Germinal center (tissue), 1 donor: ENCODE data around the gene PUM2.

Experiments
- DNase-seq: peaks from one replicate; pipeline ENCODE4 v3.0.0; 2012; ENCODE audit warnings: mixed read lengths, low spot score

The PUM2 gene

GRCh38 chr2:20217041-20217970, 133.3 kb downstream of the PUM2 start:
- DNase-seq, result no peak

- no peak for DNase-seq
These were observed 134.3 kb downstream of the PUM2 start for GRCh38 chr2:20216130-20217025.

- DNase-seq, result no peak
These were observed 135.2 kb downstream of the PUM2 start for GRCh38 chr2:20215183-20216040.

DNA sequence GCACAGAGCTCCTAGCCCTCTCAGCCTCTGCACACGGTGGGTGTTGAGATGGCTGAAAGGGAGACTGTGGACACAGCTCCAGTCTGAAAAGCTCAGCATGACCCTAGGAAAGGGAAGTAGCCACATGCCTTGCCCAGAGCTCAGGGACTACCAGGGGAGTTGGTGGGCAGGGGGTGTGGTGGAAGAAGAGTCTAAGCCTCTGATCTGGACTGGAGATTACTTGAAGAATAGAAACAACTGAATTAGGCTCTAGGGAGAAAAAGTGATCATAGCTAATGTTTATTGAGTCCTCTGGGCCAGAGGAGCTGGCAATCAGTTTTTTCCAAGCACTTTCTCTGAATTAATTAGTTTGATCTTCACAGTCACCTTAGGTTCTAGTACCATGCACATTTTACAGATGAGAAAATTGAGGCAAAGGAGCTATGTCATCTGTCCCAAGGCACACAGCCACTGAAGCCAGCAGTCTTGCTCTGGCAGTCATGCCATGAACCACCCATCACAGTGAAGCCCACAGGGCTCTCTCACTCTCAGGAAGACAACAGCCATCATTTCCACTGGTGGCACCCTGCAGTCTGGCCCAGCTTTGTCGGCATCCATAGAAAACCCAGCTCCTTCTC, 136.0 kb downstream of the PUM2 start:
- no peak for DNase-seq

DNA sequence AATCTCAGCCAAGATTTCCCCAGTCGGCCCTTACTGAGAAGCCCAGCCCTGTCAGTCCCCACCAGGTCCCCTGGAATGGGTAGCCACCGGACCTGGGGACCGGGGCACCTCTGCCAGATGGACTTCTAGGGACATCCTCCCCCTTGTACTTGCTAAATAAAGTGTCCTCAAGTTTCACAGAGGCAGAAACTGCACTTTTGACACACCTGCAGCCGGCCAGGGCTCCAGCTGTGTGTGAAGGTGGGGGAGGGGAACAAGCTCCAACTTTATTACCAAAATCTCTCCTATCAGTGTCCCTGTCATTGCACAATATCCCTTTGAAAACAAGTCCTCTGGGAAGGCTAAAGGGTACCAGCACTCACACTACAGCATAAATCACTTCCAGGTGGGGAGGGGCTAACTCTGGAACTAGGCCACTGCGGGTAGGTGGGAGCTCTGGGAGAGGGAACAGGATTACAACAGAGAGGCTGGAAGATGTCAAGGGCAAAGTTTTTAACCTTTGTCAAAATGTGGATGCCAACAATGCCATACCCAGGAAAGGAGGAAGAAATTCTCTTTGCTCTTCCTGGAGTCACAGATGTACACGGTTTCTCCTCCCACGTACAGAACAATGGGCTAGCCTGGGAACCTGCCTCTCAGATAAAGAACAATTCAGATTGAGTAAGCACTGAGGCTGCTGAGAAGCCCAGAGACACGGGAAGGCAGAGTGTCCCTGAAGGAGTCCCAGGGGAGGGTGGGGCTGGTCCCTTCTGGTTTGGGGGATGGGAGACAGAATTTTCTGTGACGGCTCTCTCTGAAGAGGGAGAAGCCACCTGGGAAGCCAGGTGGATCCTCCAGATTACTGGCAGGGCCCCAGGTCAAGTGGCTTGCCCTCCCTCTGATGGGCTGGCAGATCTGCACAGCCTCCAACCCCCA, 136.7 kb downstream of the PUM2 start:
- no peak for DNase-seq

GRCh38 chr2:20212871-20213503, 137.7 kb downstream of the PUM2 start:
- no peak for DNase-seq

- no peak for DNase-seq
These were observed 138.2 kb downstream of the PUM2 start for GRCh38 chr2:20212459-20212870.

DNA sequence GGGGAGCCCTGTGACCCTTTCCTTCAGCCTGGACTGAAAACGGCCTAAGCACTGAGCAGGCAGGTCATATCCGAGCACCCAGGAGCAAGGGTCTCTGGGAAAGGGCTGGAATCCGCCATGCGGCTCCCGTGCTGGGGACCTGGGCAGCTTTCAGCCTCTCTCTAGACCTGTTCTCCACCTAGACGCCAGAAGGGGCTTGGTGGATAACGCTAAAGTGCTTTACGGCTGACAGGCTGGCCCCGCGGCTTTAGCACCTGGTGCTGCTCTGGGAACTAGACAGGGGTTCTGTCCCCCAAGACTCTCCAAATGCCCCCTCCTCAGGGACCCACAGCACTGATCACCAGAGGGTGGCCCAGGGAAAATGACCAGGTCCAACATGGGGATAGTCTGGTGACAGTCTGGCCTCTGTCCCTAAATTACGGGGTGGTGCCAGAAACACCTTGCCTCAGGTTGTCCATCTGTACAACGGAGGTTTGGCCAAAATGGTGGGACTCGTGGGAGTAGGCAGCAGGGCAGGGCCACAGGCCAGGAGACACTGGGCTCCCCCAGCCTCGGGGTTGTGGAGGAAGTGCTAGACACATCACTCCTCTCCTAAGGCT, 138.7 kb downstream of the PUM2 start:
- no peak for DNase-seq

DNA sequence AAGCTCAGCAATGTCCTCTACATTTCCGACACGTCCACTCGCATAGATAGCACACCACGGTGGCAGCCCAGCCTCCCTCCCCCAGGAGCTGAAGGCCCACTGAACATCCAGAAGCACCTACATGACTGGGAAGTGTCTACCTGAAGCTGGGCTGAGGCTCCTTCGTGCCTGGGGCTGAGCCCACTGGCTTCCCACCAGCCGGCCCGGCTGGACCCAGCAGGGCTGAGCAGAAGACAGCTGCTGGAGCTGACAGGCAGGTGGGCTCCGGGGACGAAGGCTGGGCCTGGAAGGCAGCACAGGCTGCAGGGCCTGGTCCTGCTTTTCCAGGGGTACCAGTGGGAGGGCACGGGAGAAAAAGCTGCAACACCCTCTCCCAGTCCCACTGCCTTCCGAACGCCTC, 139.2 kb downstream of the PUM2 start:
- DNase-seq, result no peak

DNA sequence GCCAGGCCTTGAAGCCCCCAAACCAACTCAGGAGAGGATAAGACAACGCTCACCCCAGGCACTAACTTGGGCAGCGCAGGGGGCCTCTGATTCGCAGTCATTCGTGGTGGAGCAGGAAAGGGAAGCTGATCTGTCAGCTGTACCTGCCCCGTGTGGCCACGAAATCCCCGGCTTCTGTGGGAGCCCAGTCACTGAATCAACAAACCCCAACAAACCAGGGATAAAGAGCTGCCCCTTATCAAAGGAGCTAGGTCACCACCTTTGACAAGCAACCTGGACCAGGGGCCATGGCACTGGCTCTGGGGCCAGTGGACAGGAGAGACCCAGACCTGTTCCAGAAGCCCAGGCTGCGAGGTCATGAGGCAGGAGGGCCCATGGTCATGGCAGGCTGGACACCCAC, 140.2 kb downstream of the PUM2 start:
- DNase-seq, result no peak

GRCh38 chr2:20209373-20210109, 141.1 kb downstream of the PUM2 start:
- no peak for DNase-seq

DNA sequence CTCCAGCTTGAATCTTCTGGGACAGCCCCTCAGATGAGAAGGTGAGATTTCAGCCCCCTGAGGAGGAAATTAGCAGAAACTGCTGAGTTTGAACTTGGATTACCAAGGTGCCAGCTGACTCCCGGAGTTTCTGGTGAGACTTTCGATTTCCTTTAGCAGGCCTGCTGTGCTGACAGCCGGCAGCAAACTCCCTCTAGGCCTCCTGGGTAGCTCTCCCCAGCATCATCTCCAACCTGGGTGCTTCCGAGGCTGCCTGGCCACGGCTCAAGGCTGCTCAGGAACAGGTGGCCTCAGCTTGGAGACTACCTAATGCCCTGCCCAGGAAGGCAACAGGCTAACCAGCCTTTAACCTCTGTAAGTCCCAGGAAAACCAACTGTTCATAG, 142.2 kb downstream of the PUM2 start:
- no peak for DNase-seq

DNA sequence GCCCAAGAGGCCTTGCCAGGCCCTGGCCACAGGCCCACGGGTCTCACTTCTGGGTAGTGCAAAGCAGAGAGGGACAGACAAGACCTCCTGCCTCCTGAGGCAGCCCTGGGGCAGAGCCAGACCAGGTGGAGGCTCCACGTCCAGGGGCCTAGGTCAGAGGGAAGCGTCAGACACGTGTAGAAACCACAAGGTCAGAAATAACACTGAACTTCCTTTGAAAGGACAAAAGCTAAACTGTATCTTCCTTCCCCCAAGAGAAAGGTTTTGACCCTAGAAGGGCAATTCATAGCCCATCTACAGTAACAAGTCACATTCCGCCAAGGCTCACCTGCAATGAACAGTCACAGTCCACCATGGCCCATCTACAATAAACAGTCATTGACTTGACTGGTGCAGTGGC, 143.6 kb downstream of the PUM2 start:
- no peak for DNase-seq

DNA sequence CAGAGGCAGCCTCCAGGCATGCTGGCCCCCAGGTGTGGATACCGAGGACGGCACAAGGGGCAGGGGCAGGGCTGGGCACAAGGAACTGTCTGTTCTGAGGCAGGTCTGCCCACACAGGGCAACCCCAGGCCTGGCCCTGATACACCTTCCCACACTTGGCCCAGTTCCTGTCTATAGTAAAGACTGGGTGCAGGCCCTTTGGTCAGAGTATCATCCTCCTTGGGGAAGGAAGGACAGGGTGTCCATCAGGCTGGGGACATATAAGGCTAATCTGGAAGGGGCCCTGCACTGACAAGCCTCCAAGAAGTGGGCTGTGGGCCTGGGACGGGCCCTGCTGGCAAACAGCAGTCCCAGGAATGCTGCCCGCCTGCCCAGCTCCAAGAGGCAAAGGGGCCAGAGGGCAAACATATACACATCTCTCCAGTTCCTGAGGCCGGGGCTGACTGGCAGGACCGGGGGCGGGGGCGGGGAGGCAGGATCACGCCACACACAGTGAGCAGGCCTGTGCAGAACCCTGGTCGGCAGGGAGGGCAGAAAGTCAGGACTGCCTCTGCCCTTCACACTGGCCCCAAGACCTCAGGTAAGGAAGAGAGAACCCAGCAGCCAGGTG, 144.6 kb downstream of the PUM2 start:
- no peak for DNase-seq

GRCh38 chr2:20205069-20205468, 145.6 kb downstream of the PUM2 start:
- DNase-seq, result no peak

DNA sequence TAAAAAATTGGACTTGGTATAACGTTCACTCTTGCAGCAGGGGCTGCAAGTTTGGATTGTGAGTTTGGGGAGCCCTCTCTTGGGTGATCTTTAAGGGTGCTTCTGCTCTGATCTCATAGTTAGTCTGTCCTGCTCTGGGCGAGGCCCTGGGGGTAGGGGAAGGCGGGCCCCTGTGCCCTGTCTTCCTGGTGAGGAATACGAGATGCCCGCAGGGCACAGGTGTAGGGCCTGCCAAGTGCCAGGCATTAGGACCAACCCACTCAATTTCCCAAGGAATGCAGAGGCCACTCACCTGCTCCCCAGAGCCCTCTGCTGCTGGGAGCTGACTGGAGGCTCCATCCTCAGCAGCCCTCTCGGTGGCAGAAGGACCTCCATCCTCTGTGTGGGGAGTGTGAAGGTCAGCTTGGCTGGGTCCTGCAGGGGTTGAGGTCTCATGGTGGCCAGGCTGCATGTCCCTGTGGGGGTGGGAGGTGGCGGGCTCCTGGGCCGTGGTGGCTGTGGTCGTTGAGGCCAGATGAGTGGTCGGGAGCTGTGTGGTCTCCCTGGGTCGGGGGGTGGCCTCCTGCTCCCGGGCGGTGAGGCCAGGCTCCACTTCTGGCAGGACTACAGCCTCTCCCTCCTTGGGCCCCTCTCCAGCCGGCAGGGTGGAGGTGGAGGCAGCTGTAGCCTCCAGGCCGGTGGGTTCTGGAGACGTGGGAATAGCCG, 147.0 kb downstream of the PUM2 start:
- DNase-seq, result no peak

DNA sequence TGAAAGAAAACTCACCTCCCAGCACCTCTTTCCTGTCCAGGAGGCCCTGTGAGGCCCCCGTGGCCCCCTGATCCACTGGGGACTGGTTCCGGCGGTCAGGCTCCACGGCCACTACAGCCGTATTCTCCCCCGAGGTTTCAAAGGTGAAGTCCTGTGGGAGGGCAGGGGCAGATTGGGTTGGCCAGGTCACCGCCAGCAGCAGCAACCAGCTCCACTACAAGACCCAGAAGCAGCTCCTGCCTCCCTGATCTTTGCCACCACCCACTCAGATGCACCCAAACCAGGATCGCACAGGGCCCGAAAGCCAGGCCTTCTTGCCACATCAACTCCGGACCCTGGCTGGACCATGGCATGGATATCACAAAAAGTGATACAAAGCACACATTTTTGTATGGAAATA, 147.6 kb downstream of the PUM2 start:
- DNase-seq, result no peak

- no peak for DNase-seq
These were observed 149.0 kb downstream of the PUM2 start for GRCh38 chr2:20201671-20202070.
